ENCODE data around the gene PCDHGC3. TPM values are rescaled to one million over a fixed set of nuclear protein-coding genes. Genes with fewer than 3 reads are reported as not detected.

Gene PCDHGC3
- total RNA-seq, 1 experiment from 2014 or later, result 2.9 TPM

DNA sequence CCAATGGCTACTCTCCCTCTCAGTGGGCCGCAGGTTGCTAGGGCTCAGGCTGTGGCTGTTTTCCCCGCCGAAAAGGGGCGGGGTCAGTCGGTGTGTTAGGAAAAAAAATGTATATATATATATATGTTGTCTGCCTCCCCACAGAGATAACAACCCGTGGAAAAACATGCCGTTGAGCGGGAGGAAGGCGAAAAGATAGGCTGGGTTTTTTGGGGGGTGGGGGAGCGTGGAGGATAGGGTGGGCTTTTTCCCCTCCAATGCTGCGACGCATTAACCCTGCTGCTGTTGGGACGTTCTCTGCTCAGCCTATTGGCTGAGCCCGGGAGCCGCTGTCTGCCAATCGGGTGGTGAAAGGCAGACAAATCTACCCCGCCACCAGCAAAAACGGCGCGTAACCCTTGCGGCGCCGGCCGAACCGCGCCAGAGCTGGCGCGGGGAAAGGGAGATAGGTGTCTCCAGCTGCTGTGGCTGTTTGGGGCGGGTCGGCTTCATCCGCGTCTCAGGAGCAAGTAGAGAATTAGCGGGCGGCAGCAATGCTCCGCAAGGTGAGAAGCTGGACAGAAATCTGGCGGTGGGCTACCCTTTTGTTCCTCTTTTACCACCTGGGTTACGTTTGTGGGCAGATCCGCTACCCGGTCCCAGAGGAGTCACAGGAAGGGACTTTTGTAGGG, 9.0 kb downstream of the PCDHGC3 start, which contains the start of gene PCDHGC4:
PCDHGC4 (plus strand) TSS at position 390 of the 671 bp plus-strand sequence; CDS start at position 534, 144 bp downstream.
- CTCF ChIA-PET, result no interaction called here
- Mint-ChIP-seq H3K36me3 (ENCODE audit: insufficient read depth, unreplicated experiment) (no peaks in the 10 kb centered on the region), H3K27me3 (ENCODE audit: insufficient read depth, unreplicated experiment) (no peaks in the 10 kb centered on the region), H3K4me3 (ENCODE audit: unreplicated experiment) (no peak within 1 kb of the TSS), H3K27ac (ENCODE audit: unreplicated experiment) (no peak within 1 kb of the TSS), H3K9me3 (ENCODE audit: unreplicated experiment) (no peaks in the 10 kb centered on the region), H3K4me1 (ENCODE audit: low read depth, unreplicated experiment) (no peaks in the 10 kb centered on the region)
- intact Hi-C loops (cut with micrococcal nuclease; ENCODE audit: unreplicated experiment), result no loop called here
- POLR2A ChIA-PET, result no interaction called here
- H3K27me3 ChIP-seq (replicated peaks; ENCODE audit: control insufficient read depth, insufficient read depth, low read length), result no peaks in the 10 kb centered on the region
- no peaks in the 10 kb centered on the region for H3K36me3 ChIP-seq (ENCODE audit: control insufficient read depth, insufficient read depth, low read length)
- no peaks in the 10 kb centered on the region for H3K9me3 ChIP-seq
- no peak for DNase-seq
- H3K4me3 ChIP-seq (ENCODE audit: low read depth, low read length), result no peak within 1 kb of the TSS
- TF ChIP-seq, protein P1, sequence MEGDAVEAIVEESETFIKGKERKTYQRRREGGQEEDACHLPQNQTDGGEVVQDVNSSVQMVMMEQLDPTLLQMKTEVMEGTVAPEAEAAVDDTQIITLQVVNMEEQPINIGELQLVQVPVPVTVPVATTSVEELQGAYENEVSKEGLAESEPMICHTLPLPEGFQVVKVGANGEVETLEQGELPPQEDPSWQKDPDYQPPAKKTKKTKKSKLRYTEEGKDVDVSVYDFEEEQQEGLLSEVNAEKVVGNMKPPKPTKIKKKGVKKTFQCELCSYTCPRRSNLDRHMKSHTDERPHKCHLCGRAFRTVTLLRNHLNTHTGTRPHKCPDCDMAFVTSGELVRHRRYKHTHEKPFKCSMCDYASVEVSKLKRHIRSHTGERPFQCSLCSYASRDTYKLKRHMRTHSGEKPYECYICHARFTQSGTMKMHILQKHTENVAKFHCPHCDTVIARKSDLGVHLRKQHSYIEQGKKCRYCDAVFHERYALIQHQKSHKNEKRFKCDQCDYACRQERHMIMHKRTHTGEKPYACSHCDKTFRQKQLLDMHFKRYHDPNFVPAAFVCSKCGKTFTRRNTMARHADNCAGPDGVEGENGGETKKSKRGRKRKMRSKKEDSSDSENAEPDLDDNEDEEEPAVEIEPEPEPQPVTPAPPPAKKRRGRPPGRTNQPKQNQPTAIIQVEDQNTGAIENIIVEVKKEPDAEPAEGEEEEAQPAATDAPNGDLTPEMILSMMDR (IDR thresholded peaks at IDR 0.05; ENCODE audit: insufficient read depth in 1 of 2, low read depth in 1 of 2, low read length in 1 of 2, severe bottlenecking in 1 of 2, unreplicated experiment in 1 of 2), result no peak
- no TSS peak for BruUV-seq (replicated peaks)
- no peaks in the 10 kb centered on the region for H3K4me1 ChIP-seq

DNA sequence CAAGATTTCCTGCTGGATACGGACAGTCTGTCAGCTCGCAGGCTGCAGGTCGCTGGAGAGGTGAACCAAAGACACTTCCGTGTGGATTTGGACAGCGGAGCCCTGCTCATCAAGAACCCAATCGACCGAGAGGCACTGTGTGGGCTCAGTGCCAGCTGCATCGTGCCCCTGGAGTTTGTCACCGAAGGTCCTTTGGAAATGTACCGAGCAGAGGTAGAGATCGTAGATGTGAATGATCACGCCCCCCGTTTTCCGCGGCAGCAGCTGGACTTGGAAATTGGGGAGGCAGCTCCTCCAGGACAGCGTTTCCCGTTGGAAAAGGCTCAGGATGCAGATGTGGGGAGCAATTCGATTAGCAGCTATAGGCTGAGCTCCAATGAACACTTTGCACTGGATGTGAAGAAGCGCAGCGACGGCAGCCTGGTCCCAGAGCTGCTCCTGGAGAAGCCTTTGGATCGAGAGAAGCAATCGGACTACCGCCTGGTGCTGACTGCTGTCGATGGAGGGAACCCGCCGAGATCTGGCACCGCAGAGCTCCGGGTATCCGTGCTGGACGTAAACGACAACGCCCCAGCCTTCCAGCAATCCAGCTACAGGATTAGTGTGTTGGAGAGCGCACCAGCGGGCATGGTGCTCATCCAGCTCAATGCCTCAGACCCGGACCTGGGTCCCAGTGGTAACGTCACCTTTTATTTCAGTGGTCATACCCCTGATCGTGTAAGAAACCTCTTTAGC, 9.7 kb downstream of the PCDHGC3 start:
- POLR2A ChIA-PET, result no interaction called here
- H3K4me1 Mint-ChIP-seq (ENCODE audit: low read depth, unreplicated experiment), result no peaks in the 10 kb centered on the region
- TF ChIP-seq, protein P1 (IDR thresholded peaks at IDR 0.05; ENCODE audit: insufficient read depth in 1 of 2, low read depth in 1 of 2, low read length in 1 of 2, severe bottlenecking in 1 of 2, unreplicated experiment in 1 of 2), result no peak
- H3K4me1 ChIP-seq, result no peaks in the 10 kb centered on the region
- no peak for DNase-seq
- no peaks in the 10 kb centered on the region for H3K36me3 ChIP-seq (ENCODE audit: control insufficient read depth, insufficient read depth, low read length)
- H3K4me3 ChIP-seq (ENCODE audit: low read depth, low read length), result no peak overlapping the region
- intact Hi-C loops (cut with micrococcal nuclease; ENCODE audit: unreplicated experiment), result no loop called here
- no peak overlapping the region for H3K27ac Mint-ChIP-seq (ENCODE audit: unreplicated experiment)
- no peak overlapping the region for H3K4me3 Mint-ChIP-seq (ENCODE audit: unreplicated experiment)
- H3K36me3 Mint-ChIP-seq (ENCODE audit: insufficient read depth, unreplicated experiment), result no peaks in the 10 kb centered on the region
- H3K27me3 Mint-ChIP-seq (ENCODE audit: insufficient read depth, unreplicated experiment), result no peaks in the 10 kb centered on the region
- no peaks in the 10 kb centered on the region for H3K9me3 Mint-ChIP-seq (ENCODE audit: unreplicated experiment)
- CTCF ChIA-PET, result no interaction called here
- no TSS peak for BruUV-seq (replicated peaks)
- no peaks in the 10 kb centered on the region for H3K27me3 ChIP-seq (replicated peaks; ENCODE audit: control insufficient read depth, insufficient read depth, low read length)
- no peaks in the 10 kb centered on the region for H3K9me3 ChIP-seq

DNA sequence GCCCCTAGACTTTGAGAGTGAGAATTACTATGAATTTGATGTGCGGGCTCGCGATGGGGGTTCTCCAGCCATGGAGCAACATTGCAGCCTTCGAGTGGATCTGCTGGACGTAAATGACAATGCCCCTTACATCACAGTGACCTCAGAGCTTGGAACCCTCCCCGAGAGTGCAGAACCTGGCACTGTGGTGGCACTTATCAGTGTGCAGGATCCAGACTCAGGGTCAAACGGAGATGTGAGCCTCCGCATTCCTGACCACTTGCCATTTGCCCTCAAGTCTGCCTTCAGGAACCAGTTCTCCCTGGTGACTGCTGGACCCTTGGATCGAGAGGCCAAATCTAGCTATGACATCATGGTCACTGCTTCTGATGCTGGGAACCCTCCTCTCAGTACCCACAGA, 10.3 kb downstream of the PCDHGC3 start:
- Mint-ChIP-seq H3K9me3 (ENCODE audit: unreplicated experiment) (no peaks in the 10 kb centered on the region), H3K4me3 (ENCODE audit: unreplicated experiment) (no peak overlapping the region), H3K4me1 (ENCODE audit: low read depth, unreplicated experiment) (no peaks in the 10 kb centered on the region), H3K27me3 (ENCODE audit: insufficient read depth, unreplicated experiment) (no peaks in the 10 kb centered on the region), H3K36me3 (ENCODE audit: insufficient read depth, unreplicated experiment) (no peaks in the 10 kb centered on the region), H3K27ac (ENCODE audit: unreplicated experiment) (no peak overlapping the region)
- no peaks in the 10 kb centered on the region for H3K27me3 ChIP-seq (replicated peaks; ENCODE audit: control insufficient read depth, insufficient read depth, low read length)
- H3K4me3 ChIP-seq (ENCODE audit: low read depth, low read length), result no peak overlapping the region
- DNase-seq, result no peak
- POLR2A ChIA-PET, result no interaction called here
- intact Hi-C loops (cut with micrococcal nuclease; ENCODE audit: unreplicated experiment), result no loop called here
- no TSS peak for BruUV-seq (replicated peaks)
- TF ChIP-seq, protein P1 (IDR thresholded peaks at IDR 0.05; ENCODE audit: insufficient read depth in 1 of 2, low read depth in 1 of 2, low read length in 1 of 2, severe bottlenecking in 1 of 2, unreplicated experiment in 1 of 2), result no peak
- CTCF ChIA-PET, result no interaction called here
- H3K9me3 ChIP-seq, result no peaks in the 10 kb centered on the region
- no peaks in the 10 kb centered on the region for H3K4me1 ChIP-seq
- H3K36me3 ChIP-seq (ENCODE audit: control insufficient read depth, insufficient read depth, low read length), result no peaks in the 10 kb centered on the region

All from Caco-2 (cell line).